HG02981 (cell line): ENCODE data around the gene ATP5F1A.
"Not testable (repeated sequence)": the region's sequence is repeated elsewhere in the genome, so short reads cannot be mapped to it uniquely, and the experiment has no call there.

ENCODE experiments used
- ATAC-seq: cut with Tn5 transposase; IDR thresholded peaks from one replicate; pipeline ENCODE4 v1.9.1; 2021; ENCODE audit warnings: mild to moderate bottlenecking, moderate library complexity; ENCODE audit not compliant: unreplicated experiment

ATP5F1A gene

DNA sequence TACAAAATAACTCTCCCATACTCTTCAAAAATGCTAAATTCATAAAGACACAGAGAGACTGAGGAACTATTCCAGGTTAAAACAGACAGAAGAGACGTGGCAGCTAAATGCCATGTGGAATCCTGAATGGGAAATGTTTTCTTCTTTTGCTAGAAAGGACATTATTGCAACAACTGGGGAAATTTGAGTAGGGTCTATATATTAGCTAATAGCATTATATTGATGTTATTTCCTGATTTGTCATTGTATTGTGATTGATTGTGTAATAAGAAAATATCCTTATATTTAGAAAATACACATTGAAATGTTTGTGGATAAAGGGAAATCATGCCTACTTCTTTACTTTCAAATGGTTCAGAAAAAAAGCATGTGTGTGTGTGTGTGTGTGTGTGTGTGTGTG, 49.5 kb downstream of the ATP5F1A start:
- no peak for ATAC-seq

DNA sequence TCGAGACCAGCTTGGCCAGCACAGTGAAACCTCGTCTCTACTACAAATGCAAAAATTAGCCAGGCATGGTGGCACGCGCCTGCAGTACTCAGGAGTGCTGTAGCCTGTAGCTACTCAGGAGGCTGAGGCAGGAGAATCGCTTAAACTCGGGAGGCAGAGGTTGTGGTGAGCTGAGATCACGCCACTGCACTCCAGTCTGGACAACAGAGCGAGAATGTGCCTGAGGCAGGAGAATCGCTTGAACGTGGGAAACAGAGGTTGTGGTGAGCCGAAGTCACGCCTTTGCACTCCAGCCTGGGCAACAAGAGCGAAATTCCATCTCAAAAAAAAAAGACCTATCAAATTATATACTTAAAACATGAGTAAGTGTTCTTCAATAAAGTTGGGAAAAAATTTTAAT, 50.7 kb downstream of the ATP5F1A start:
- not testable (repeated sequence) for ATAC-seq

- ATAC-seq = no peak
Observed at GRCh38 chr18:46046688-46047087, 51.4 kb downstream of the ATP5F1A start.

GRCh38 chr18:46046126-46046525, 52.0 kb downstream of the ATP5F1A start:
- no peak for ATAC-seq

GRCh38 chr18:46042571-46043123, 55.4 kb downstream of the ATP5F1A start:
- no peak for ATAC-seq

- ATAC-seq = no peak
Observed at GRCh38 chr18:46040747-46041104, 57.4 kb downstream of the ATP5F1A start.

DNA sequence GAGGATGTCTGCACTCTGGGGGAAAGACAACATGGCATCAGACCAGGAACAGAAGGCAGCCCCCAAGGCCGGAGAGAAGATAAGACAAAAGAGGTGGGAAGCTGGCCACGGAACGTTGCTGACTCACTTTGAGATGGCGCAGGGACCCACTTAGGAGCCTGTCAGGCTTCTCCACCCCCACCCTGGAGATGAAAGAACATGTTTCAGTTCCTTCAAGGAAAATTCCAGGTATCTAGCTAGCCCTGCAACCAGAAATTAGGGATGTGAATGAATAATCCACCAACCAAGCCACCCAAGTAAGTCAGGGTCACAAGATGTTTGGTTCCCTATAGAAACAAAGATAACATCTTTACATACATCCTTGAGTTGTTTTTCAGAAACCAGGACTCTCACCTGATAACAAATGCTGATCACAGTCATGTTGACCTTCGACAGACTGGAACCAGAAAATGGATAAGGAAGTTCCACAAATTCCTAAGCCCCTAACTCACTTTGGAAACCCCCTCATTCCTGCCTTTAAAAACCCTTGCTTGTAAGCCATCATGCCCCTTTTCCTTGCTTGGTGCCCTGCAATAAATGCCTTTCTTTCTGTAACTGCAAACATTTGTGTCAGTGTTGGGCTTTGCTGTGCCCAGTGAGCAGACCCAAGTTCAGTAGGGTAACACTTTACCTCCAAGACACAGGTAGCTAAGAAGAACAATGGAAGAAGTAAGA, 57.9 kb downstream of the ATP5F1A start:
- no peak for ATAC-seq

DNA sequence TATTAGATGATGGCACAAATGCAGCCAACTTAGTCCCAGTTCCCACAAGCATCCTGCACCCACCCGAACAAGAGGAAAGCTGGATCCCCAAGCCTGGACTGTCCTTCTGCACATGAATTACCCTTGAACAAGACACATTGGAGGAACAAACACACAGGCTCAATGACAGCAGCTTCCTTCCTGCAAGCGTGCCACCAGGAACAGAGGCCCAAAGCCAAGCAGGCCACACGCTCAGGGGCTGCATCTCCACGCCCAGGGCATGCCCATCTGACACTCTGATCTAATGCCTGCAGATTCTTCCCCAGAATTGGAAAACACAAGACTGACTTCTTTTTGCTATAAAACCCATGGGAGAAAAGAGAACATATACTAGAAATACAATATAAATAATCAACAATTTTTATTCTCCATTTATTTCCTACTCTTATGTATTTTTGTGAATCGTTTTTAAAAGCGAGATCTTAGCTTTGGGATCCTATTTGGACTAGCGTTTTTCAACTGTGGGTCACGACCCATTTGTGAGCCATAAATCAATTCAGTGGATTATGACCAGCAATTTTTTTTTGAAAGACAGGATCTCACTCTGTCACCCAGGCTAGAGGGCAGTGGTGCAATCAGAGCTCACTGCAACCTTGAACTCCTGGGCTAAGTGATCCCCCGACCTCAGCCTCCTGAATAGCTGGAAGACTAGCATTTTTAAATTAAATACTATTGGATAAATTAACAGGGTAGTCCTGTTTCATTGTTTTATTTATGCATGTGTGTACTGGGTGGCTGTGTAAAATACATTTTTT, 60.4 kb downstream of the ATP5F1A start:
- no peak for ATAC-seq

DNA sequence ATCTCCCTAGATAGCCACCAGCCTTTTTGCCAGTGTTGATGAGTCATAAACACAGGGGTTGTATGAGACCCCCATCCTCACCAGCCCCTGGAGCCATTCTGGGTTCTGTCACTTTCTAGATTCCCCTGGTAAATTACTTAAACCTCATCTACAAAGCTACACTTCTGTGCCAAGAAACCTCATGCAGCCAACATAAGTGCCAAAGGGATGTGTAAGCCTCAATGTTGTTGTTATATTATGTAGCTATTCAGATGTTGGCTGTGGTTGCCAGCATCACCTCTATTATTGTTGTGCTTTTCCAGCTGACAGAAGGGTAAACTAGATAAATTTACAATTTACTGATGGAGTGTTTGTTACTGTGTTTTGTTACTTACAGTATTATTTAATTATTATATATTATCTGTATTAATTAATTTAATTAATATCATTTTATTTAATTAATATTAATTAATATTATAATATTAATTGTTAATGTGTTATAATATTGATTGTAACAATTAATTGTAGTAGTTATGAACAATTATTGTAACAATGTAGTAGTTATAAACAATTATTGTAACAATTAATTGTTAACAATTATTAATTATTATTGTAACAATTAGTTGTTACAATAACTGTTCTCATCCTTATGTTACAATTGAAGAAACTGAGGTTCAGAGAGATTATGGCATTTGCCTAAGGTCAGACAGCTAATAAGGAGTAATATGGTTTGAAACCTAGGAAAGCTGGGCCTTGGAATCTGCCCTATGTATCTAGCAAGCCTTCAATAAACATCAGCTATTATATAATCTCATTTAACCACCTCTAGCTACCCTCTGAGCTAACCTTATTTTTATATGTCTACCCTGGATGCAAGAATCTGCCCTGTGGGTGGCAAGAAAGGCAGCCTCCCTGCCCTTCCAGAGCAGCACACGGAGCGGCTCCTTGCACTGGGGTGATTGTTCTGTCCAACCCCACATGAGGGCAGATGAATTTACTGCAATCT, 62.1 kb downstream of the ATP5F1A start:
- ATAC-seq = no peak

DNA sequence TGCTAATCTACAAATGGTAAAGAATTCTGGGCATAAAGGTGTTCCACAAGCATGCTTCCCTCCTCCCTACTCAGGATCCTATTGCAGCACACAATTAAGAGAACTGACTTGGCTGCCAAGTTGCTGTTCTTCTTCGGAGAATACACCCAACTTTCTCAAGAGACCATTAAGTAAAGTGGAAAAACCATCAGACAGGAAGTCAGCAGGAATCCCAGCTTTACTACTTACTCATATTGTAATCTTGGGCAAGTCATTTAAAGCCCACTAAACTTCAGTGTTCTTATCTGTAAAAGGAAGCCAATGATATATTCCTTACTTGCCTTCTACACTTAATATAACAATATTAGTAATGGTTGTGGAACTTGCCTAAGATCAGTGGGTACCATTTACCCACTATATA, 63.9 kb downstream of the ATP5F1A start:
- no peak for ATAC-seq

GRCh38 chr18:46031741-46032140, 66.4 kb downstream of the ATP5F1A start:
- ATAC-seq = no peak
